Measurements from ENCODE around the gene ZNF184.

Gene ZNF184

DNA sequence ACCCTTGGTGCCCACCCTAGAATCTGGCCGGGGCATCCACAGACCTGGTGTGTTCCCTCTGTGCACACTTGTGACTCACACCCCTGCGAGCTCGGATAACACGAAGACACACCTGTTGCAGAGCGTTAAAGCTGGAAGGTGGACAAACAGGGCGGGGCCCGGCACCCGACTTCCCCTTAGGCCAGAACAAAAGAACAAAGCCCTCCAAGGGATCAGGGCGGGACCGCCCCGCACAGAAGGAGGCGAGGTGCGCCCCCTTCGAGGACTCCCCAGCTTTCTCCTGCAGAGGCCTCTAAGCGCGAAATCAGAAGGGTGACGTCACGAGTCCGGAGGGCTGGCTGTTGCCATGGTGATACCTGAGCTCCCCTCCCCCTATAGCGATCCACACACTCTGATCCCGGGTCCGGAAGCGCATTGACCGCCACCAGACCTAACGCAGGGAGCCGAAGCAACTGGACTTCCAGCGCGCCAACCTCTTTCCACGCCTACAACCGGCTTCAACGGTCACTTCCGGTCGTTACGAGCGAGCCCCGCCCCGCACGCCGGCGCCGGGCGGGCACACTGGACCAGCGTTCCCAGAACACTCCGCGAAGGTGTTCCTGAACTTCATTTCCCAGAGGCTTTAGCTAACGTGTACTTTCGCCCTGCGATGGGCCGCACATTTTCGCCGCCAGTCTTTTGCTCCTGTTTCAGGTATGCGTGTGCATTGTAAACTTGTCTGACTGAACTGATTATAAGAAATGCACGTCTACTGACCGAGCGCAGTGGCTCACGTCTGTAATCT lies at the start of gene ZNF184:
Gene ZNF184 (minus strand): TSS at position 489 of the 784 bp plus-strand sequence. CDS start 811 bp downstream, outside the sequence.
- DNase-seq (ENCODE audit: low read depth in 2 of 3, low spot score in 2 of 3), result peak; percentile 68 to 71 (median 70)

DNA sequence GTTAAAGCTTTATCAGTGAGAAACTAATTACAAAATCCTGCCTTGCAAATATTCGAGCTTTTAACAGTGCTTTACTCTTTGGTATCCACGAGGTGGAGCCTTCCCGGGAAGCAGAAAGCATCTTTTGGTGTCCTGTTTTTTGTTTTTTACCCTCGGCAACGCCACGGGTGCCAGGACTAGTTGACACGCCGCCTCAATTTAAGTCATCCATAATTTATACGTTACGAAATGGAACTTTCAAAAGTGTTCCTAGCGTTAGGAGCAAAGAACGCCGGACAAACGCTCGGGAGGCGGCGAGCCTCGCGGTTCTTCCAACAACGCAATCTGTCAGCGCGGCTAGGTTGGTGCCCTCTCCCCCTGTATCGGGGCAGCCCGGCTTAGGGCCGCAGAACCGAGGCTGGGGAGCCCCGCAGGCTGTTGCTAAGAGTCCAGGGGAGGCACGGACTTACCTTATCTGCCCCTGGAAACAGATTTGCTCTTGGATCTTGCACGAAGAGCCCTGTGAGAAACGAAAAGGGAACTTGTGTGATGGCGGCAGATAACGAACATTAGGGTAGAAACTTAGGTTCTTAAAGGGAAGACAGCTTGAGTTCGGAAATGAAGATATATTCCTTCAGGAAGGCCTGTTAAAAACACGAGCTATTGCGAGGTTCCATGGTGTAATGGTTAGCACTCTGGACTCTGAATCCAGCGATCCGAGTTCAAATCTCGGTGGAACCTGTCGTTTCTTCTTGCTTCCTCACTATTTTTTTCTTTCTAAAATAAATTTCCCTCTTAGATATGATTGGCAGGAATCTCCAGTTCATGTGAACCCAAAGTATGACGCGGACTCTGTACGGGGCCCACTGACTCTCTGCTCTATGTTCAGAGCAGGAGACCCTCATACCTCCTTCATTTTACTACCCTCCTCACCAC lies 46.2 kb upstream of the ZNF184 start:
- DNase-seq (ENCODE audit: low read depth in 2 of 3, low spot score in 2 of 3), result peak; percentile 40 to 52 (median 47)

DNA sequence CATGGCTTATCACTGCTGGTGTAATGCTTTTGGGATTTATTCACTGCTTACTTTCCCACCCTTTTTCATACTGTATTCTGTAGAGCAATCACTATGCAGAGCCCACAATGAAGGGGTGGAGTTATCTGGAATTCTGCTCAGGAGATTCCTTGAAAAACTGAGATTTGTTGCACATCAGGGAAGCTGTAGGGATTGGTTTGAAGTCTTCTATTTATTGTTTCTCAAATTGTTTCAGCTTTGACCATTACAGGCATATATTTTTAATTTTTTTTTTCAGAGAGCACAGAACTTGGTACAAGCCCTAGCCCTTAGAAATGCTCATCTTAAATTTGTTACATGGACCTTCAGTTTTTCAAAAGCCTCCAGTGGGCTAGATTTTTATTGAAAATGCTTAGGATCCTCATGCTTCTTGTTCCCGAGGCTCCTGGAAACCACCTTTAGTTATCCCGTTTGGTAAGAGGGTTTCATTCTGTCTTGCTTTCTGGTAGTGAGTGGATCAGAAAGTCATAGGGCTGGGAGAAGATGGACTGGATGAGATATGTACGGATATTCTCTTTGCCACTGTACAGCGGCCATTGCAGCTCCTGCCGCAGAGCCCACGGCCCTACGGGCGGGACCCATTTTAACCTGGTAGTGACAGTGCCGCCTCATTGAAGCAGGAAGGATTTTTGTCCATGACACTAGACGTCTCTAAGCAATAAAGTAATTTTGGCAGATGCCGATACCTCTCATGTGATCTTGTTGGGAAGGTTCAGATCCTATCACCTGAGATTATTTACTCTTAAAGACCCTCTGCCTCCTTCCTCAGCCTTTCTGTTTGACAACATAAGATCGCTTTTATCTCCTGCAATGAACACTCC lies 45.3 kb upstream of the ZNF184 start:
- no peak for DNase-seq (ENCODE audit: low read depth in 2 of 3, low spot score in 2 of 3)

DNA sequence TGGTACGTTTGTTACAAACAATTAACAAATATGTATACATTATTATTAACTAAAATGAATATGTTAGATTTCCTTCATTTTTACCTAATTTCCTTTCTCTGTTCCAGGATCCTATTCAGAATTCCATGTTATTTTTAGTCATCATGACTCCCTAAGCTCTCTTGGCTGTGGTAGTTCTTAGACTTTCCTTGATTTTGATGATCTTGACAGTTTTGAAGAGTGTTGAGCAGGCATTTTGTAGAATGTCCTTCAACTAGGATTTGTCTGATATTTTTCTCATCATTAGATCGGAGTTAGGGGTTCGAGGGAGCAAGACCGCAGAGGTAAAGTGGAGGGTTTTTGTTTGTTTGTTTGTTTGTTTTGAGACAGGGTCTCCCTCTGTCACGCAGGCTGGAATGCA lies 44.3 kb upstream of the ZNF184 start:
- no peak for DNase-seq (ENCODE audit: low read depth in 2 of 3, low spot score in 2 of 3)

DNA sequence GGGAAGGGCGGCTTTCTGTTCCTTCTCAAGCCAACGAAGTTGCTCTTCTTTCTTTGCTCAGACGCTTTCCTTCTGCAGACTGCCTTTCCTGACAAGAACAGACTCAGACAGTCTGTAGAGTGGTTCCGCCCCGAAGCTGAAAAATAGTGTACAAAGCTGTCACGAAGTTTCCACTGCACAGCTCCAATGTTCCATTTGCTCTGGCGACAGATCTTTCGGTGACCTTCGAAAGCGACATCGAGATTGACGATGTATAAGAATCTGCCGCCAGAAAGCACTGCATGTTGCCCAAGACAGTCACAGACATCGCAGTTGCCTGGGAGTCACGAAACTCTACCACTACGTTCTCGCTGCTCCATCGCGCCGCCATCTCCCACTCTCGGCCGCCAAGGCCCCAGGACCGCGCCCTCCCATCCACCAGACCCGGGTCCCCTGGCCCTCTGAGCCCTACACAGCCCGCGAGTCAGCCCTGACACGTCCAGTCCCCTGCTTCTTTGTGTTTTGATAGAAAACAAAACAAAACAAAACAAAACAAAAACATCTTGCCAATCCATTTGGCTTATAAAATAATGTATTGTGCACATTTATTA lies 42.1 kb upstream of the ZNF184 start:
- DNase-seq (ENCODE audit: low read depth in 2 of 3, low spot score in 2 of 3), result no peak

DNA sequence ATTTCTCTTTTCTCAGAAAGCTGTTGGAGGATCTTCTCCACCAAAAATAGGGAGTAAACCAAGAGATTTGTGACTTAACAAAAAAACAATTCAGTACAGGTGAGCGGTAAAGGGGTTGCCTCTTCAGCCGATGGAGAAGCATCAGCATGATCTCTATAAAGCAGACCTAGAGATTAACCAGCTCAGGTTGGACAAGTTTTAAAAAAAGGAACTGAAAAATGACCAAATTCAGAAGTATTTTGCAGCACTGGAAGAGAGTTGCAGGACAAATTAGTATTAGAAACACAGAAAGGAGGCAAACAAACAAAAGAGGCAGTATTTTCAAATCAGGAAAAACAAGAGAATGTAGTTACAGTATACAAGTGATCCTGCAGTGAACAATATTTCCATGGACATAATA lies 39.6 kb upstream of the ZNF184 start:
- DNase-seq (ENCODE audit: low read depth in 2 of 3, low spot score in 2 of 3), result no peak

DNA sequence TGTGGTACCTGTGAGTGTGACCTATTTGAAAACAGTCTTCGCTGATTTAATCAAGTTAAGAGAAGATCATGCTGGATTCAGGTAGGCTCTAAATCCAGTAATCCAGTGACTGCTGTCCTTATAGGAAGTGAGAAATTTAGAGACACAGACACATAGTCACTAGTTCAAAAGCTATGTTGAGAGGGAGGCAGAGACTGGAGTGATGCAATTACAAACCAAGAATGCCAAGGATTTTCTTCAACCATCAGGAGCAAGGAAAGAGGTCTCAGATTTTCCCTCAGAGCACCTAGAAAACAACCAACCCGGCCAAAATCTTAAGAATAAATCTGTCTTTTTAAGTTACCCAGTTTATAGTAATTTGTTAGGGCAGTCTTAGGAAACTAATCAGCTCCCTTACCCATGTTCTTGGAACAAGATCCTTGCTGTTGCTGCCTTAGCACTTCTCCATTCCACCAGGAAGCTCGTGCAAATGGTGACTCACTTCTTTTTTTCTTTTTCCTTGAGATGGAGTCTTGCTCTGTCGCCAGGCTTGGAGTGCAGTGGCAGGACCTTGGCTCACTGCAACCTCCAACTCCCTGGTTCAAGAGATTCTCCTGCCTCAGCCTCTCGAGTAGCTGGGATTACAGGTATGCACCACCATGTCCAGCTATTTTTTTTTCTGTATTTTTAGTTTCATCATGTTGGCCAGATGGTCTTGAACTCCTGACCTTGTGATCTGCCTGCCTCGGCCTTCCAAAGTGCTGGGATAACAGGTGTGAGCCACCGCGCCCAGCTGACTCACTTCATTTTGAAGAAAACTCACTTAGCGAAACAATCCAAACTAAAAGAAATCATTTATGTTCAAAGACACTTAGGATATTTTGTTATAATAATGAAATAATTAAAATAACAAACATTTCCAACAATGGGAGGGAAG lies 34.4 kb upstream of the ZNF184 start:
- no peak for DNase-seq (ENCODE audit: low read depth in 2 of 3, low spot score in 2 of 3)

DNA sequence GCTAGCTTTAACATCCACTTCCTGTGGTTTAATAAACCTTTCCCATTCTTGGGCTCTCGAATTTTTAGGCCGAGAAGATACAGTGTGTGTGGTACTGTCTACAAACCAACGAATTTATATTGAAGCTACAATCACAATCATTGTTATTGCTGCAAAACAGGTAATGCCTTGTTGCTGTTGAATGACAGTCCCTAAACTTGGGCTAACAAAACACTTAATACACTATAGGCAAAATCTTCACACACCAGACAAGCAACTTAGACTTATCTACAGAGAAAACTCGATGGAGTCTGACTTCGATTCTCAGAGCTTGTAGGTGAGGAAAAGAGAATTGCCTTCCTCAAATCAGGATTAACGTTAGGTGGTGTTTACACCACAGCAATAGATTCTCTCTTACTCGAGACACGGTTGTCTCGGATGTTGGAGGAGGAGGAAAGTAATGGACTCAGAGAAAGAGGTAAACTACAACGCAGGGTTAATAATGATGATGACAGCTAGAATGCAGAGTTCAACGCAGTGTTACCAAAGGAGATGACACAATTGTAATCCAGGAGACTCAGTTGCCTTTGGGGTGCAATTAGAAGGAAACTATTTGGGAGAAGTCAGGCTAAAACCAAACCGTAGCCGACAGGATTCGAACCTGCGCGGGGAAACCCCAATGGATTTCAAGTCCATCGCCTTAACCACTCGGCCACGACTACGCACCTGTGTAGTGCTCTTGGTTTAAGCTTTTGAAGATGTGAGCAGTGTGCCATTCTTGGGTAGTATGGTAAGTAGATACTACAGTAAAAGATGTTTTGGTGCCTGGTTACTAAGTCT lies 32.5 kb upstream of the ZNF184 start:
- peak in 1 of 3 experiments; percentile 49 for DNase-seq (ENCODE audit: low read depth in 2 of 3, low spot score in 2 of 3)

DNA sequence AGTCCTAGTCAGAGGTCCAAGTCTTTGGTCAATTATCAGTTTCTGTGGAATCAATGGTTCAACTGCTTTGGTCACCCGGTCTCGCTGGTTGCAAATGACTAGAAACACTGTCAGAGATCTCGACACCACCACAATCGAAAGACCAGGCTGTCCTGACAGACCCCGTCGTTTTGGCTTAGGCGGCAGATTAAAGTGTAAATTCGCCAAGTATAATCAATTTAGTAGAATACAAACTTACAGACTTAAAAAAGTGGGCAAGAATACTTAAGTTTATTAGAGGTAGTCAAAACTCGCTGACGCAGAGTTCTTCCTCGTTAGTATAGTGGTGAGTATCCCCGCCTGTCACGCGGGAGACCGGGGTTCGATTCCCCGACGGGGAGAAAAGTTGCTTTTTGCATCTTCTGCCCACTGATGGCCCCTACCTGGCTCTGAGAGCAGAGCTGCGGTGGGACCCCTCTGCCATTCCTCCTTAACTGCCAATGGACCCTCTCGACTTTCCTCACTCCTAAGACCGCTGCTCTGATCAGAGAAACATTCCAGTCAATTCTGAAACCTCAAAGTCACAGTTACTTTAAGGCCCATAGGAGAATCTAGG lies 30.6 kb upstream of the ZNF184 start:
- peak; percentile 54 to 91 (median 90) for DNase-seq (ENCODE audit: low read depth in 2 of 3, low spot score in 2 of 3)

DNA sequence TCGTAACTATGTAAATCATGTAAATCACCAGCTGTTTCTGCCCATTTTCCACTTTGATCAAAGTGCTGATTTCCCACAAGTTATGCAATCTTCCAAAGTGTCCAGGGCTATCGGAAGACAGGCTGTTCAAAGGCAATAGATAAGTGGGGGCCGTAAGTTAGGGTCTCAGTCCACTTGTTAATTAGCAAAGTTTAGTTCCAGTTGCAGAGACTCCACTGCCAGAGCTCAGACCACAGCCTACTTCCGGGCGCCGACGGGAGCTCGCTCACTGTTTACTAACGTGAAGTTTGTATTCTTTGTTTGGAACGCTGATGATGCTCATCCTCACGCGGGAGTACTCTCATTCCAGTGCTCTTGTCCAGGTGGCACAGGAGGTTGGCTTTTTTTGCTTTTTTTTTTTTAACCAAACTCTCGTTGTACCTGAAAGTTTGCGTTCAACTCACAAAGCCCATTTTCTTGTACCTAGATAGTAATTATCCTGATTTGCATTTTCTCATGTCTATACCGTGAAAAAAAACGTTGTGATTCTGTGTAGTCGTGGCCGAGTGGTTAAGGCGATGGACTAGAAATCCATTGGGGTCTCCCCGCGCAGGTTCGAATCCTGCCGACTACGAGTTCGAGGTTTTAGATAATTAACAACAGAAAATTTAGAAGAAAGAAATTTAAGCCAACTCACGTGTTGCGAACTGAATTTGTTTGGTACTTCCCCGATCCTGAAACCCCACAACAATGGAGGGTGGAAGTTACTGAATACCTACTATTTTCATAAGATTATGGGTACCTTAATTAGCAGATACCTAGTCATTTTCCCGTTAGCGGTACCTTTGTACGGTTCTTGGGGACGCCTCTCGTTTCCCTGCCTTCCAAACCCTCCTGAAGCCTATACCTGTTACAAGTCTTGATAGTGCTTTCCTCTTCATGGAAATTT lies 29.9 kb upstream of the ZNF184 start:
- peak in 2 of 3 experiments; percentile 59 for DNase-seq (ENCODE audit: low read depth in 2 of 3, low spot score in 2 of 3)

DNA sequence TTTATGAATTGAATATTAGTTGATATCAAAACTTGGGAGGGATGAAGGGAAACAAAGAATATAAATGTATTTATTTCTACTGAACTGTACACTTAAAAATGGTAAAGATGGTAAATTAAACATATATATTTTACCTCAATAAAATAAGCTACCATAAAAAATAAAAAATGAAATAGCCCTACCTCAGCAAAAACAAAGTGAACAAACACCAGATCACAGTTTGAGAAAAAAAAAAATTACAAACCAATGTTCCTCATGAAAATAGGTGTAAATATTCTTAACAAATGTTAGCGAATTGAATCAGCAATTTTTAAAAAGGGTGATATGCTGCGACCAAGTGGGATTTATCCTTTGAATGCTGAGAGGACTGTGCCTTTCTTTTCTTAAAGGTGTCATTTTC lies 28.3 kb upstream of the ZNF184 start:
- no peak for DNase-seq (ENCODE audit: low read depth in 2 of 3, low spot score in 2 of 3)

DNA sequence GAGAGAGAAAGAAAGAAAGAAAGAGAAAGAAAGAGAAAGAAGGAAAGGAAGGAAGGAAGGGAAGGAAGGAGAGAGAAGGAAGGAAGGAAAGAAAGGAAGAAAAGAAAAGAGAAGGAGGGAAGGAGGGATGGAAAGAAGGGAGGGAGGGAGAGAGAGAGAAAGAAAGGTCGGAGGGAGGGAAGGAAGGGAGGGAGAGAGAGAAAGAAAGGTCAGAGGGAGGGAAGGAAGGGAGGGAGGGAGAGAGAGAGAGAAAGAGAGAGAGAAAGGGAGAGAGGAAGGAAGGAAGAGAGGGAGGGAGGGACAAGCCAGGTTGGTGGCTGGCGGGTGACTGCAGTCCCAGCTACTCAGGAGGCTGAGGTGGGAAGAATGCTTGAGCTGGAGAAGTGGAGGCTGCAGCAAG lies 27.3 kb upstream of the ZNF184 start:
- DNase-seq (ENCODE audit: low read depth in 2 of 3, low spot score in 2 of 3), result no peak

DNA sequence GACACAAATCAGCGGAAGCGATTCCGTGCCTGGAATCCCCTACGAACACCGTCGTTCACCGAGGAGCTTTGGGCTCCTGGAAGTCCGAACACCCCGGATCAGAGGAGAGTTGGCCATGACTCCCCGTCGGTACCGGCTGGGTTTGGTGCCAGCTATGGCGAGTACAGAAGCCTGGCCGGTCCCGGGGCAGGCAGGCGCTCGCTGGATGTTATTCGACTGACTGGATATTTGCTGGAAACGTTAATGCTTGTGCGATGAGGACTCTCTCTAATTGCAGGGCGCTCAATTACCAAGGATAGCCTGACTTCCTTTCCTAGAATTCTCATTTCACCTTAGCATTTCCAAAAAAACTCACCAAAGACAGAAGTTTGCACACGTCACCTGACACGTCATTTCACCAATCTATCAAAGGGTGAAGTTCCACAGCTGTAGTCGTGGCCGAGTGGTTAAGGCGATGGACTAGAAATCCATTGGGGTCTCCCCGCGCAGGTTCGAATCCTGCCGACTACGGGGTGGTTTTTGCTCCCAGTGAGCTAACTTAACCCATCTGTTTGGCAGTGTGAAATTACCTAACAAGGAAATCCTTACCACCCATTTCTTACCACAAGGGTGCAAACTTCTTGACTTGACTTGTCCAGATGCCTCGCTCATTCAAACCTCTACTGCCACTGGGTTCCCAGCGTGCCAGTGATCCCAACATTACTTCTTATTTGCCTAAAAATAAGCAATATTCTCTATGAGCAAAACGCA lies 22.7 kb upstream of the ZNF184 start:
- DNase-seq (ENCODE audit: low read depth in 2 of 3, low spot score in 2 of 3), result peak; percentile 62 to 80 (median 71)

DNA sequence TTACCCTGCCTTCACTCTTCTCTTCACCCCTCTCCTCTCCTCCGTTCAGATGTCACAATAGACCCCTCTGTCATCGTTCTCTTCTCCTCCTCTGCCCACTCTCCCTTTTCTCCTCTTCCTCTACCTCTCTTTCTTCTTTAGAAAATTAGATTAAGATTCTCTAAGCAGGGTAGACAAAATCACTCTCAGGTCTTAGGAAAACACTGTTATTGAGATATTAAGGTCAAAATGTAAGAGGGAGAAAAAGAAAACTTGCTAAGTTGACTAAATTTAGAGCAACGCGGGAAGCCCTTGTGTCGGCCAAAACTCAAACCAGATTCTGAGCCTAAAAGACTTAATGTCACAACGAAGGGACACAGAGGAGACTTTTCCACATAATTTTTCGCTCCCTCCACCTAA lies 22.1 kb upstream of the ZNF184 start:
- no peak for DNase-seq (ENCODE audit: low read depth in 2 of 3, low spot score in 2 of 3)

DNA sequence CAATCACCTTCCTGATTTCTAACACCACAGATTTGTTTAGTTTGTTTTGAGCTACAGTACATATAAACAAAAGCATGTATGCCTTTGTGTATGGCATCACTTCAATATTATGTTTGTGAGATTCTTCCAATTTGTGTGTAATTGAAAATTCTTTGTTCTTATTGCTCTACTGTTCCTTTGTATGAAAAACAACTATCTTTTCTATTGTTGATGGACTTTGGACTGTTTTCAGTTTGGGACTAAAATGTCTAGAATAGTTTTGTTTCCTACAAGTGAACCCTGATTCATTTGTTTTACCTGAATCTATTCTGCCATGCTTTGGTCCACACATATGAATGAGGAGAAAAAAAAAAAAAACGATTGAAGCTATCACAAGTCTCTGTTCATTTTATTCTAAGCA lies 21.2 kb upstream of the ZNF184 start:
- no peak for DNase-seq (ENCODE audit: low read depth in 2 of 3, low spot score in 2 of 3)

DNA sequence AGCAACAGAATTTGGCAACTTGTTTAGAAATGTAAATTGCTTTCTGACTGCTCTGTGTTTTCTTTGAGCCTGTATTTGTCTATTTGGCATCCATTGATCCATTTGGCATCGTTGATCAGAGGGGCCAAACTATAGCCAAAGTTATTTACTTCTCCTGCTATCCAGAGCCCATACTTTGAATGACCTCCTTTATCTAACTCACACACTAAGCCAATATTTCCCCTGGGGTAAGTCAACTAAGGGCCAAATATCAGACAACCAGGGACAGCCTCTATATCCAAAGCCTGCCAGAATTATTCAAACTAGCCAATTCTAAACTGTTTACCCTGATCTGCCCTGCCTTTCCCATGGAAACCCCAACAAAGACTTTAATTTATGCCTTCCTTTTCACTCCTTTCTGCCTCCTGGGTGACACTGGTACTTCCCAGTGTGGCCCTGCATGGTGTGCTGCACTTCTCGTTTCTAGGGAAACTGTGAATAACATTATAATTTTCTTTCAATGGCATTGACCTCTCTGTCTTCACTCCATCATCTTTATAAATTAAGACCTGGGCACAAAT lies 19.8 kb upstream of the ZNF184 start:
- DNase-seq (ENCODE audit: low read depth in 2 of 3, low spot score in 2 of 3), result no peak
